OCI-LY7 (cell line): Measurements from ENCODE around the gene CEBPB. TPM values are rescaled to one million over a fixed set of nuclear protein-coding genes. Genes with fewer than 3 reads are reported as not detected.

Source experiments
- BruUV-seq: library from RNA; stranded (reverse); fragments of 400-500 nt; replicated peaks from 2 replicates; lab custom pipeline; 2021; lab: Mats Ljungman, UMichigan
- CTCF ChIA-PET: fragments of 300-600 bp; sonication (Branson Sonifier 250); formaldehyde crosslinking; loops from one replicate; lab custom pipeline; 2022; ENCODE audit warnings: antibody characterized with exemption; ENCODE audit not compliant: unreplicated experiment; lab: Charles Lee
- POLR2A ChIA-PET: fragments of 300-600 bp; sonication (Branson Sonifier 250); formaldehyde crosslinking; loops from one replicate; lab custom pipeline; 2022; ENCODE audit warnings: antibody characterized with exemption; lab: Charles Lee
- DNase-seq: peaks from one replicate; pipeline ENCODE4 v3.0.0-alpha.2; 2015; ENCODE audit warnings: low spot score
- H2AFZ ChIP-seq: fragments of 200-600 bp; sonication (generic), shearing (Covaris generic); 2 replicates; pipeline ENCODE4 v1.6.1; 2014; ENCODE audit warnings: mild to moderate bottlenecking, antibody characterized with exemption, low read length, moderate library complexity
- H3K27ac ChIP-seq: fragments of 200-600 bp; sonication (generic); 2 replicates; pipeline ENCODE4 v1.5.1; 2014; ENCODE audit warnings: mixed run types, low read depth, mild to moderate bottlenecking, moderate library complexity, low read length, inconsistent platforms; ENCODE audit not compliant: poor library complexity, severe bottlenecking
- H3K36me3 ChIP-seq: fragments of 200-600 bp; sonication (generic); 2 replicates; pipeline ENCODE4 v1.6.1; 2014; ENCODE audit warnings: mild to moderate bottlenecking, antibody characterized with exemption, low read length, moderate library complexity, mixed read lengths; ENCODE audit not compliant: insufficient read depth
- H3K4me1 ChIP-seq: fragments of 200-600 bp; sonication (generic); 2 replicates; pipeline ENCODE4 v1.5.1; 2014; ENCODE audit warnings: mild to moderate bottlenecking, low read length; ENCODE audit not compliant: insufficient read depth, poor library complexity, severe bottlenecking
- H3K4me2 ChIP-seq: fragments of 200-600 bp; sonication (generic); 2 replicates; pipeline ENCODE4 v1.6.1; 2014; ENCODE audit warnings: mild to moderate bottlenecking, low read length
- H3K4me3 ChIP-seq: fragments of 200-600 bp; sonication (generic); 2 replicates; pipeline ENCODE4 v1.5.1; 2014; ENCODE audit warnings: mild to moderate bottlenecking, low read depth, low read length; ENCODE audit not compliant: poor library complexity, severe bottlenecking
- H3K79me2 ChIP-seq: fragments of 200-600 bp; sonication (generic); 2 replicates; pipeline ENCODE4 v1.6.1; 2016; ENCODE audit warnings: low read depth, mild to moderate bottlenecking, low read length, moderate library complexity, mixed read lengths; ENCODE audit not compliant: insufficient read depth
- H3K9me2 ChIP-seq: fragments of 200-600 bp; sonication (generic); 2 replicates; pipeline ENCODE4 v1.6.1; 2016; ENCODE audit warnings: mild to moderate bottlenecking, low read length, mixed read lengths; ENCODE audit not compliant: insufficient read depth
- H3K9me3 ChIP-seq: fragments of 200-600 bp; sonication (generic); 2 replicates; pipeline ENCODE4 v1.6.1; 2014; ENCODE audit warnings: mild to moderate bottlenecking, mixed run types, low read length, mixed read lengths
- H4K20me1 ChIP-seq: fragments of 200-600 bp; sonication (generic); 2 replicates; pipeline ENCODE4 v1.6.1; 2014; ENCODE audit warnings: mild to moderate bottlenecking, antibody characterized with exemption, low read length, moderate library complexity, mixed read lengths; ENCODE audit not compliant: insufficient read depth
- EZH2phosphoT487 ChIP-seq: fragments of 200-600 bp; sonication (generic); IDR thresholded peaks from 2 replicates; pipeline ENCODE4 v1.6.1; 2018; ENCODE audit warnings: low read depth, borderline replicate concordance, mild to moderate bottlenecking, mixed run types, antibody characterized with exemption, low read length, moderate library complexity, mixed read lengths
- intact Hi-C: fragments of 100-400 bp; cut with micrococcal nuclease; formaldehyde crosslinking; loops from one replicate; pipeline ENCODE4 v1.10.0; 2022; ENCODE audit not compliant: unreplicated experiment
- total RNA-seq, 2 experiments: library from RNA; depleted of rRNA in 1 of 2; stranded (reverse); fragments of >200 nt in 1 of 2; shearing (Covaris generic) in 1 of 2; gene quantifications; 2 replicates each; pipeline ENCODE4 v1.2.3, GENCODE V29; 2014 to 2022
- TF ChIP-seq, protein P1 (sequence below): fragments of 200-600 bp; sonication (generic); conservative IDR thresholded peaks from 2 replicates; pipeline ENCODE4 v1.5.1; 2014; ENCODE audit warnings: mild to moderate bottlenecking, antibody characterized with exemption, low read length, moderate library complexity, mixed read lengths

The CEBPB gene
- total RNA-seq, 2 experiments from 2014 or later = 47.6 to 48.4 TPM

DNA sequence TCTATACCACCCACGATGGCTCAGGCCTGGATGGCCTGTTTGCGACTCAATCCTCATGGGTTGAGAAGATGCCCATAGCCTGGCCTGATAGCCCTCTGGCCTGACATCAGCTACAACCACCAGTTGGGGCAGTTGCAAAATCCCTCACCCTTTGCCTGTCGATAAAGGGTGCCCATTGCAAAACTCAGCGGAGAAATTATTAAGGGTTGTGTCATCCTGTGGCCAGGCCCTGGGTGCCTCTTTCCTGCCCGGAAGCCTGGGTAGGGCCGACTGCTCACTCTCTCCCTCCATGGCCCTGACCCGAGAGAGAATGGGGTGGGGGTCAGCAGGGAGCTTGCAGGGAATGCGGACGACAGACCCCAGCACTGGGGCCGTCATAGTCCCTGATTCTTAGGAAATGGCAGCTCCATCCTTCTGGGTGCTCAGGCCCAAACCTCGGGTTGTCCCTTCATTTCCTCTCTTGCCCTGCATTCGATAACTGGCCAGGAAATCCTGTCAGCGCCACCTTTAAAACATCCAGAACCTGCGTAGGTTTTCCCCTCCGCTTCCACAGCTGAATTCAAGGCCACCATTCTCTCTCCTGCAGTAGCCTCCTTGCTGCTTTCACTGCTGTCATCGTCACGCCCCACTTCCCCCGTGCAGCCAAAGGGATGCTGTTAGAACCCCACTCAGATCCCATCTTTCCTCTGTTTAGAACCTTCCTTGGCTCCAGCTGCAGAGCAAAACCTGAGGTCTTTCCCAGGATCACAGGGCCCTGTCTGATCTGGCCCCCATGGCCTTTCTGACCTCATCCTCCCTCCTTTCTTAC is 31.1 kb downstream of the CEBPB start:
- BruUV-seq = no TSS peak
- Histone ChIP-seq H3K4me1 (no peaks in the 10 kb centered on the region), H3K4me3 (no peak overlapping the region), H3K4me2 (no peak overlapping the region), H3K79me2 (no peaks in the 10 kb centered on the region), H3K9me3 (no peaks in the 10 kb centered on the region), H2AFZ (no peak overlapping the region), H3K27ac (no peak overlapping the region), H4K20me1 (no peaks in the 10 kb centered on the region), H3K9me2 (no peaks in the 10 kb centered on the region), H3K36me3 (no peaks in the 10 kb centered on the region)
- ChIA-PET POLR2A (interaction anchor here (0.6 kb wide), 1 partner anchor 232 kb away, joined by 3 read pairs; no protein-coding TSS in a partner anchor), CTCF (no interaction called here)
- TF ChIP-seq EZH2phosphoT487 = no peak
- TF ChIP-seq, protein P1, sequence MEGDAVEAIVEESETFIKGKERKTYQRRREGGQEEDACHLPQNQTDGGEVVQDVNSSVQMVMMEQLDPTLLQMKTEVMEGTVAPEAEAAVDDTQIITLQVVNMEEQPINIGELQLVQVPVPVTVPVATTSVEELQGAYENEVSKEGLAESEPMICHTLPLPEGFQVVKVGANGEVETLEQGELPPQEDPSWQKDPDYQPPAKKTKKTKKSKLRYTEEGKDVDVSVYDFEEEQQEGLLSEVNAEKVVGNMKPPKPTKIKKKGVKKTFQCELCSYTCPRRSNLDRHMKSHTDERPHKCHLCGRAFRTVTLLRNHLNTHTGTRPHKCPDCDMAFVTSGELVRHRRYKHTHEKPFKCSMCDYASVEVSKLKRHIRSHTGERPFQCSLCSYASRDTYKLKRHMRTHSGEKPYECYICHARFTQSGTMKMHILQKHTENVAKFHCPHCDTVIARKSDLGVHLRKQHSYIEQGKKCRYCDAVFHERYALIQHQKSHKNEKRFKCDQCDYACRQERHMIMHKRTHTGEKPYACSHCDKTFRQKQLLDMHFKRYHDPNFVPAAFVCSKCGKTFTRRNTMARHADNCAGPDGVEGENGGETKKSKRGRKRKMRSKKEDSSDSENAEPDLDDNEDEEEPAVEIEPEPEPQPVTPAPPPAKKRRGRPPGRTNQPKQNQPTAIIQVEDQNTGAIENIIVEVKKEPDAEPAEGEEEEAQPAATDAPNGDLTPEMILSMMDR = no peak
- DNase-seq = no peak
- intact Hi-C loops = no loop called here

DNA sequence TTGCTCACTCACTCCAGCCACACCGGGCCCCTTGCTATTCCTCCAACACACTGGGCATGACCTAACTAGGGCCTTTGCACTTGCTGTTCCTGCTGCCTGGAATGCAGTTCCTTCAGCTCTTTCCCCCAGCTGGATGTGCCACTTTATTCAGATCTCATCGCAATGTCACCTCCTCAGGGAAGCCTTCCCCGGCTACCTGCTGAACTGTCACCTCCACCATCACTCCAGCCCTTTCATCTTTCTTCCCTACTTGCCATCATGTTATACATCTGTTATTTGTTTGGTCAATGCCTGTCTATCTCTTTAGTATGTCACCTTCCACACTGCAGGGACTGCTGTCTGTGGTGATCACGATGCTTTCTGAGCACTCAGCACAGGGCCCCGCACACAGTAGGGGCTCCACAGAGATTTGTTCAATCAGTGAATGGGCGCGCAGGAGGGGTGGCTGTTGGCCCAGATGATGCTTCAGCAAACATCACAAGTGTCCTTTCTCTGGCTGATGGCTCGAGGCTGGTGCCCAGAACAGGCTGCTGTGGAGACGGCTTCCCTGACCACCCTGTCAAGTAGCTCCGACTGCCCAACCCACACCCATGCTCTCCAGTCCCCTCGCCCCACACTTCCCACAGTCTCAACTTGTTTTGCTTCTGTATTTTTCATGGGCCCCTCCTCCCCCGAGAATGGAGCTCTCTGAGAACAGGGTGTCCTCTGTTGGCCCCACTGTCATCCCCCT is 31.8 kb downstream of the CEBPB start:
- H3K4me1 ChIP-seq = no peaks in the 10 kb centered on the region
- H3K36me3 ChIP-seq = no peaks in the 10 kb centered on the region
- no peak overlapping the region for H2AFZ ChIP-seq
- DNase-seq = no peak
- no peaks in the 10 kb centered on the region for H3K79me2 ChIP-seq
- ChIA-PET POLR2A (no interaction called here), CTCF (no interaction called here)
- no peaks in the 10 kb centered on the region for H3K9me2 ChIP-seq
- H4K20me1 ChIP-seq = no peaks in the 10 kb centered on the region
- H3K27ac ChIP-seq = no peak overlapping the region
- BruUV-seq = no TSS peak
- intact Hi-C loops = no loop called here
- H3K4me2 ChIP-seq = no peak overlapping the region
- TF ChIP-seq EZH2phosphoT487 = no peak
- TF ChIP-seq, protein P1 = no peak
- H3K9me3 ChIP-seq = no peaks in the 10 kb centered on the region
- no peak overlapping the region for H3K4me3 ChIP-seq
